Brain microvascular endothelial cell (primary cell): ENCODE results near the gene USP10.

Experiments
- DNase-seq: peaks from one replicate; pipeline ENCODE4 v3.0.0-alpha.2; 2020
- H3K27ac ChIP-seq: fragments of 250-450 bp; sonication (Bioruptor Pico); 2 replicates; pipeline ENCODE4 v1.5.1; 2020; ENCODE audit warnings: mild to moderate bottlenecking, moderate library complexity
- H3K27me3 ChIP-seq: fragments of 250-450 bp; sonication (Bioruptor Pico); replicated peaks from 2 replicates; pipeline ENCODE4 v1.5.1; 2020; ENCODE audit warnings: mild to moderate bottlenecking
- H3K36me3 ChIP-seq: fragments of 250-450 bp; sonication (Bioruptor Pico); replicated peaks from 2 replicates; pipeline ENCODE4 v1.5.1; 2020; ENCODE audit warnings: mild to moderate bottlenecking
- H3K4me3 ChIP-seq: 2 replicates; pipeline ENCODE4 v1.5.1; 2011; ENCODE audit warnings: low read depth, mild to moderate bottlenecking, control low read depth, low read length, moderate library complexity
- CTCF ChIP-seq: IDR thresholded peaks from 2 replicates; pipeline ENCODE4 v1.5.1; 2011; ENCODE audit warnings: low read depth, mild to moderate bottlenecking, moderate library complexity, low read length, control low read depth, inconsistent platforms; ENCODE audit errors: missing control alignments
- in situ Hi-C: cut with HindIII; loops from 2 replicates; pipeline ENCODE4 v1.10.0; 2017; ENCODE audit warnings: low sequenced_read_pairs, low pct_ligation_motif_present

The USP10 gene

GRCh38 chr16:84680165-84680842 is 19.5 kb upstream of the USP10 start:
- no peaks in the 10 kb centered on the region for H3K36me3 ChIP-seq
- no peaks in the 10 kb centered on the region for H3K27me3 ChIP-seq
- no peak for TF ChIP-seq CTCF
- H3K4me3 ChIP-seq = no peak overlapping the region
- no peak for DNase-seq
- in situ Hi-C loops = no loop called here
- H3K27ac ChIP-seq = no peak overlapping the region

GRCh38 chr16:84680843-84681629 is 18.8 kb upstream of the USP10 start:
- Histone ChIP-seq H3K36me3 (no peaks in the 10 kb centered on the region), H3K27ac (no peak overlapping the region), H3K4me3 (no peak overlapping the region), H3K27me3 (no peaks in the 10 kb centered on the region)
- in situ Hi-C loops = no loop called here
- no peak for TF ChIP-seq CTCF
- DNase-seq = no peak

GRCh38 chr16:84683691-84684591 is 15.9 kb upstream of the USP10 start:
- in situ Hi-C loops = no loop called here
- no peak for TF ChIP-seq CTCF

GRCh38 chr16:84684592-84684965 is 15.2 kb upstream of the USP10 start:
- DNase-seq = no peak
- Histone ChIP-seq H3K4me3 (no peak overlapping the region), H3K27me3 (no peaks in the 10 kb centered on the region), H3K36me3 (no peaks in the 10 kb centered on the region), H3K27ac (no peak overlapping the region)
- TF ChIP-seq CTCF = no peak
- in situ Hi-C loops = no loop called here

More at GRCh38 chr16:84683691-84684591, 15.9 kb upstream of the USP10 start:
- DNase-seq = no peak
- Histone ChIP-seq H3K36me3 (no peaks in the 10 kb centered on the region), H3K27ac (no peak overlapping the region), H3K4me3 (no peak overlapping the region), H3K27me3 (no peaks in the 10 kb centered on the region)

GRCh38 chr16:84685210-84685609 is 14.6 kb upstream of the USP10 start:
- Histone ChIP-seq H3K36me3 (no peaks in the 10 kb centered on the region), H3K4me3 (no peak overlapping the region), H3K27ac (no peak overlapping the region), H3K27me3 (no peaks in the 10 kb centered on the region)
- no peak for TF ChIP-seq CTCF
- no peak for DNase-seq
- in situ Hi-C loops = no loop called here
